Activated T-helper 9 cell treated with anti-CD3 and anti-CD28 coated beads, Interleukin-2, amount 50 U/mL, for 16 hours (primary cell): ENCODE results near the gene CYP39A1.

Experiments used
- DNase-seq: peaks from one replicate; pipeline ENCODE4 v3.0.0-alpha.2; 2020; ENCODE audit warnings: low read depth

The CYP39A1 gene

GRCh38 chr6:46511320-46511719 is 141.3 kb downstream of the CYP39A1 start:
- no peak for DNase-seq

GRCh38 chr6:46510651-46511050 is 142.0 kb downstream of the CYP39A1 start:
- no peak for DNase-seq

GRCh38 chr6:46509981-46510510 is 142.6 kb downstream of the CYP39A1 start:
- no peak for DNase-seq

GRCh38 chr6:46509063-46509462 is 143.6 kb downstream of the CYP39A1 start:
- no peak for DNase-seq

GRCh38 chr6:46507426-46507825 is 145.2 kb downstream of the CYP39A1 start:
- no peak for DNase-seq

- no peak for DNase-seq
These were observed 146.7 kb downstream of the CYP39A1 start for GRCh38 chr6:46505693-46506512.

GRCh38 chr6:46504242-46504641 is 148.4 kb downstream of the CYP39A1 start:
- DNase-seq = no peak

GRCh38 chr6:46502486-46503119 is 150.0 kb downstream of the CYP39A1 start:
- no peak for DNase-seq

- no peak for DNase-seq
These were observed 151.2 kb downstream of the CYP39A1 start for GRCh38 chr6:46501136-46502089.

GRCh38 chr6:46500382-46500781 is 152.2 kb downstream of the CYP39A1 start:
- DNase-seq = no peak
